Transverse colon (tissue), 4 donors: ENCODE results near the gene CEMP1.

Experiments
- CTCF ChIP-seq, 5 experiments: fragments of 200-600 bp in 3 of 5; fragments of 450-650 bp in 2 of 5; sonication (generic) in 3 of 5; IDR thresholded peaks; 1 replicate in 2 of 5; 2 replicates in 3 of 5; pipeline ENCODE4 v1.5.1; 2016 to 2017; ENCODE audit warnings: antibody characterized with exemption in 5 of 5, inconsistent platforms in 3 of 5, mild to moderate bottlenecking in 2 of 5, moderate library complexity in 1 of 5
- POLR2A ChIP-seq: fragments of 450-650 bp; IDR thresholded peaks from one replicate; pipeline ENCODE4 v1.6.1; 2016; ENCODE audit warnings: antibody characterized with exemption, mild to moderate bottlenecking, moderate library complexity
- POLR2AphosphoS5 ChIP-seq, 3 donors: sonication (generic); formaldehyde crosslinking; IDR thresholded peaks; one replicate each; pipeline ENCODE4 v1.6.1; 2016; ENCODE audit warnings: antibody characterized with exemption in 3 of 3

GRCh38 chr16:2484898-2485508, 46.2 kb downstream of the CEMP1 start:
- TF ChIP-seq CTCF (IDR thresholded peaks at IDR 0.05): no peak
- no peak for TF ChIP-seq POLR2AphosphoS5 (IDR thresholded peaks at IDR 0.05)
- no peak for TF ChIP-seq POLR2A
